Cardiac fibroblast (primary cell): ENCODE data around the gene MAP3K9.

Experiments used
- DNase-seq, 2 donors: peaks; one replicate each; pipeline versions ENCODE4 v3.0.0 to v3.0.0-alpha.2; 2010; ENCODE audit warnings: low read depth in 2 of 2
- H3K4me3 ChIP-seq, 2 donors: replicated peaks in 1 of 2; 1 replicate in 1 of 2; 2 replicates in 1 of 2; pipeline ENCODE4 v1.5.1; 2011; ENCODE audit warnings: low read depth in 2 of 2, low read length in 2 of 2, mild to moderate bottlenecking in 2 of 2, moderate library complexity in 1 of 2
- CTCF ChIP-seq: IDR thresholded peaks from one replicate; pipeline ENCODE4 v1.5.1; 2011; ENCODE audit warnings: low read depth, mild to moderate bottlenecking, low read length, inconsistent platforms

The MAP3K9 gene

GRCh38 chr14:70822530-70823185 is 13.3 kb upstream of the MAP3K9 start:
- DNase-seq: peak; percentile 23 to 46

GRCh38 chr14:70821584-70822529 is 12.5 kb upstream of the MAP3K9 start:
- peak; percentile 49 to 58 for DNase-seq
- TF ChIP-seq CTCF: no peak
- peak overlapping the region; percentile 64 to 69 for H3K4me3 ChIP-seq

More at GRCh38 chr14:70822530-70823185, 13.3 kb upstream of the MAP3K9 start:
- TF ChIP-seq CTCF: no peak
- peak overlapping the region; percentile 64 to 69 for H3K4me3 ChIP-seq

GRCh38 chr14:70816525-70816924 is 7.2 kb upstream of the MAP3K9 start:
- DNase-seq: no peak
- no peak for TF ChIP-seq CTCF
- no peak overlapping the region for H3K4me3 ChIP-seq

GRCh38 chr14:70814466-70814865 is 5.2 kb upstream of the MAP3K9 start:
- no peak for DNase-seq
- no peak overlapping the region for H3K4me3 ChIP-seq
- TF ChIP-seq CTCF: no peak

GRCh38 chr14:70812124-70812818 is 3.0 kb upstream of the MAP3K9 start:
- no peak for TF ChIP-seq CTCF
- no peak overlapping the region for H3K4me3 ChIP-seq
- no peak for DNase-seq

GRCh38 chr14:70811578-70811977 is 2.3 kb upstream of the MAP3K9 start:
- no peak for TF ChIP-seq CTCF
- no peak for DNase-seq
- no peak overlapping the region for H3K4me3 ChIP-seq
